Measurements from ENCODE around the gene ABHD12.
A peak's percentile ranks its signal among the peaks of the same experiment; 100 is the strongest.

ABHD12 gene

GRCh38 chr20:25304025-25304549 lies 86.5 kb downstream of the ABHD12 start:
- no peak for DNase-seq

DNA sequence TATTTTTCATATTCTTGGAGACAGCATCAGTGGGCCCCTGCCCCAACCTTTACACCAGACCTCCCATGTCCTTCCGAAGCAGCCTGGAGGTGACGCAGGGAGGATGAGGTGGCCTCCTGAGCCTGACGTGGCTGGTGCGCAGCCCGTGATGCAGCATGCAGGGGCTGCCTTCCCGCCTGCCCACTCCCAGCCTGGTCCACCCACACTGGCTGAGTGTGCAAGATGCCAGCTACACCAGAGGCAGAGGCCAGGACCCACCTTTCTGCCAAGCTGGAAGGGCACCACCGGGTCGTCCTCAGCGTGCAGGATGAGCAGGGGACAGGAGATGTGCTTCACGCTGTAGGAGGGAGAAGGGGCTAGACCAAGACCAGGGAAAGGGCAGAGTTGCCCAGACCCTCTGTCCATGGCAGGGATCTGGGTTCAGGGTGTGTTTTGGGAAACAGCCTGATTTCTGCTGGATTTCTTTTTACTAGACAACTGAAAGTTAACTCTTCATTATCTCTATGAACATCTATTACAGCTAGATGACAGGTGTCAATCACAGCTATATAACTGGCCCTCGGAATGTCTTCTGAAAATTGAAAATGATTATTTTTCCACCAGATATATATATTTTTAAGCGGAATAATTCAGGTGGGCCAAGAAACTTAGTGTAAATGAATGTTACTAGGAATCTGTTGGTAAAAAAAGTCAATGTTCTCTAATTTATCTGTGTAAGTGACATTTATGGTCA lies 87.2 kb downstream of the ABHD12 start:
- no peak for DNase-seq

- no peak for DNase-seq
These were observed 88.0 kb downstream of the ABHD12 start for GRCh38 chr20:25302596-25302995.

- no peak for DNase-seq
These were observed 89.2 kb downstream of the ABHD12 start for GRCh38 chr20:25301357-25301920.

GRCh38 chr20:25300496-25301170 lies 90.0 kb downstream of the ABHD12 start:
- no peak for DNase-seq

GRCh38 chr20:25299806-25300205 lies 90.8 kb downstream of the ABHD12 start:
- DNase-seq, result no peak

DNA sequence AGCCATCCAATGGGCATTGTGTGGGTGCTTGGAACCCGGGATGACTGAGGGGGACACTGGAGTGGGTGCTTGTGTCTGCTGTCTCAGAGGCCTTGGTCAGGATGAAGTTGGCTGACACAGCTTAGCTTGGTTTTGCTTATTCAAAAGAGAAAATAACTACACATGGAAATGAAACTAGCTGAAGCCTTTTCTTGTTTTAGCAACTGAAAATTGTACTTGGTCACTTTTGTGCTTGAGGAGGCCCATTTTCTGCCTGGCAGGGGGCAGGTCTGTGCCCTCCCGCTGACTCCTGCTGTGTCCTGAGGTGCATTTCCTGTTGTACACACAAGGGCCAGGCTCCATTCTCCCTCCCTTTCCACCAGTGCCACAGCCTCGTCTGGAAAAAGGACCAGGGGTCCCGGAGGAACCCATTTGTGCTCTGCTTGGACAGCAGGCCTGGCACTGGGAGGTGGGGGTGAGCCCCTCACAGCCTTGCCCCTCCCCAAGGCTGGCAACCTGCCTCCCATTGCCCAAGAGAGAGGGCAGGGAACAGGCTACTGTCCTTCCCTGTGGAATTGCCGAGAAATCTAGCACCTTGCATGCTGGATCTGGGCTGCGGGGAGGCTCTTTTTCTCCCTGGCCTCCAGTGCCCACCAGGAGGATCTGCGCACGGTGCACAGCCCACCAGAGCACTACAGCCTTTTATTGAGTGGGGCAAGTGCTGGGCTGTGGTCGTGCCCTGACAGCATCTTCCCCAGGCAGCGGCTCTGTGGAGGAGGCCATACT lies 93.3 kb downstream of the ABHD12 start:
- DNase-seq, result no peak

- DNase-seq, result peak in 1 of 5 experiments; percentile 30
These were observed 94.2 kb downstream of the ABHD12 start for GRCh38 chr20:25296094-25297093.

- no peak for DNase-seq
These were observed 95.1 kb downstream of the ABHD12 start for GRCh38 chr20:25295386-25296093.

DNA sequence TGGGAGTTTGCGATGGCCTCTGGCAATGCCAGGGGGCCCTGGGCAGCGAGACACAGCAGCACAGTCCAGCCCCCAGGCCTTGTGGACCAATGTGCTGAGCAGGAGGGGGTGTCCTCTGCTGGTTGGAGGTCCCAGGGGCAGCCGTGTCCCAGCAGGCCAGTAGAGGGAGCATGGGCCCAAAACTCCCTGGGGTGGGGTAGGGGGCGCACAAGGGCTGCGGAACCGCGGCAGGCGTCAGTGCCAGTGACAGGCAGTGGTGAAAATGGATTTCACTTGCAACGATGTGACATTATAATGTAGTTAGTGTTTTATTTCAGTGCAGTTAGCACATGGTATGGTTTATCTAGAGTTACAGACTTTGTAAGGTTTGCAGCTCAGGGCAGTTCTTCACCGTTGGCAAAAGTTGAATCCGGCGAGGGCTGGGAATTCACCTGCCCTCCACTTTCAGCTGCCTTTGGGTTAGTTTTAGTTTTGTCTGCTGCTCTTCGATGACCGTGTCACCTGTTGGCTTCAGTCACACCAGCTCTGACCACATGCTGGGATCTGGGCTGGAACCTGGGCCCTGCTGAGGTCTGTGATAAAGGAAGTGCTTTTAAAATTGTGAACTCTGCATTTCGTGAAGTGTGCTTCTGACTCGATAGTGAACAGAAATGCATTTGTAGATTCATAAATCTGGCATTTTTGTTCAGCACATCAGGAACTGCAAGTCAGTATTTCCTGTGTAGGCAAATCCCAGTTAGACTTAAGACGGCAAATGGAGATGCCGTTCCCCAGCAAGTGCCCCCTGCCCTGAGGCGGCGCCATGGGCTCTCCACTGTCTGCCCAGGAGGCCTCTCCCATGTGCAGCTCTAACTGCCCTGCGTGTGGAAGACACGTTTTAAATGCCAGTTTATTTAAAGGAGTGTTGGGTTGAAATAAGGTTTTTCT lies 95.9 kb downstream of the ABHD12 start:
- peak in 4 of 5 experiments; percentile 10 to 57 (median 34) for DNase-seq

DNA sequence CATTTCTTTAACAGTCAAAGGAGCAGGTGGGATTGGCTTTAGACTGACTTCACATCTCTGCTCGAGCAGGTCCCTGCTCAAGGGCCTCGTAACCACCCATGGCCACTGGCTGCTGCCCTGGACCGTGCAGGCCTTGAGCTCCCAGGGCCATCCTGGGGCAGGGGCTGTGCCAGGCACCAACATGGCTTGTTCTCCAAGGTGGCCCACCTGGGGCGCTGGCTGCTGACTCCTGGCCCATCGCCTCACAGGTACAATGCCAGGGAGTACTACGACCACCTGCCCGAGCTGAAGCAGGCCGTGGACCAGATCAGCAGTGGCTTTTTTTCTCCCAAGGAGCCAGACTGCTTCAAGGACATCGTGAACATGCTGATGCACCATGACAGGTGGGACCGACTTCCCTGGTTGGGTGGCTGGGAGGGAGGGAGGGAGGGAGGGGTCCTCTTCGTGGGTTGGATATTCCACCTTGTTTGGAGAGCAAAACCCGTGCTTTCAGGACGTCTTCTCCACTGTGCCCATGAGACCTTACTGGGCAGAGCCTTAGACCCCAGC lies 96.7 kb downstream of the ABHD12 start:
- no peak for DNase-seq

DNA sequence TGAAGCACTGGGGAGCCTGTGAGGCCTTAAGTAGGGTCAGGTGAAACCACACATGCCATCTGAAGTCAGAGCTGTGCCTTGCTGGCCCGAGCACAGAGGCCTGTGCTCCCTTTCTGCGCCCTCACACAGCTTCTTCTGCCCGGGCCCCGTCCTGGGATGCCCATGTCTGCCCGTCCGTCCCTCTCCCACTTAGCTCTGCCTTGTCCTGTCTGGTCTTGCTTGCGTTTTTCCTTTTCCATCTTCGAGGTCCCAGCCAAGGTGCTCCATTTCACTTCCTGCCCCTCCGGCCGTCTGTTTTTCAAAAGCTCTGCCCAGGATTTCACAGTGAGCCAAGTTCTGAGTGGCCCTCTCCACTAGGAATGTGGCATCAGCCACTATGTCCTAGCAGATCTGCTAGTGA lies 97.1 kb downstream of the ABHD12 start:
- DNase-seq, result no peak

DNA sequence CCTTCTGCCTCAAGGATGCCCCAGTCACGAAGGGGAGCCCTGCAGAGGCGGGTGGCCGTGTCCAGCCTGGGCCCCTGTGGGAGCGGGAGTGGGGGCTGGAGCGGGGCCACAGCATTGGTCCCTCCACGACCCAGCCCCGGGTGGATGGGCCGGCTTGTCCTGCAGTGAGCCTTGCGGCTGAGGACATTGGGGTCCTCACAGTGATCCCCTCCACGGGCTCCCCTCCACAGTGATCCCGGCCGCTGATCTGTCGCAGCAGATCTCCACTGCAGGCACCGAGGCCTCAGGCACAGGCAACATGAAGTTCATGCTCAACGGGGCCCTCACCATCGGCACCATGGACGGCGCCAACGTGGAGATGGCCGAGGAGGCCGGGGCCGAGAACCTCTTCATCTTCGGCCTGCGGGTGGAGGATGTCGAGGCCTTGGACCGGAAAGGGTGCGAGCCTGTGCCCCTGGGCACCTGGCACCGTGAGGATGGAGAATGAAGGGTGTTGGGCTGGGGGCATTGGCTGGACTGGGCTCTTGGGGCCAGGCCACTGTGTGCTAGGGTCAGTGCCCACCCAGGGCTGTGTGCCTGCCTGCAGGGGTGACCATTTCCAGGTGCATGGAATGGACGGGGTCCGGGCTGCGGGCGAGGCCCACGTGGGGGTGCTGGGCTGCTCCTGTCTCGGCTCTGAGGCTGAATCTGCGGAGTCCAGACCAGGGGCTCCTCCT lies 98.3 kb downstream of the ABHD12 start:
- DNase-seq, result no peak

GRCh38 chr20:25291432-25292133 lies 99.1 kb downstream of the ABHD12 start:
- DNase-seq, result no peak

- no peak for DNase-seq
These were observed 99.8 kb downstream of the ABHD12 start for GRCh38 chr20:25290646-25291431.

DNA sequence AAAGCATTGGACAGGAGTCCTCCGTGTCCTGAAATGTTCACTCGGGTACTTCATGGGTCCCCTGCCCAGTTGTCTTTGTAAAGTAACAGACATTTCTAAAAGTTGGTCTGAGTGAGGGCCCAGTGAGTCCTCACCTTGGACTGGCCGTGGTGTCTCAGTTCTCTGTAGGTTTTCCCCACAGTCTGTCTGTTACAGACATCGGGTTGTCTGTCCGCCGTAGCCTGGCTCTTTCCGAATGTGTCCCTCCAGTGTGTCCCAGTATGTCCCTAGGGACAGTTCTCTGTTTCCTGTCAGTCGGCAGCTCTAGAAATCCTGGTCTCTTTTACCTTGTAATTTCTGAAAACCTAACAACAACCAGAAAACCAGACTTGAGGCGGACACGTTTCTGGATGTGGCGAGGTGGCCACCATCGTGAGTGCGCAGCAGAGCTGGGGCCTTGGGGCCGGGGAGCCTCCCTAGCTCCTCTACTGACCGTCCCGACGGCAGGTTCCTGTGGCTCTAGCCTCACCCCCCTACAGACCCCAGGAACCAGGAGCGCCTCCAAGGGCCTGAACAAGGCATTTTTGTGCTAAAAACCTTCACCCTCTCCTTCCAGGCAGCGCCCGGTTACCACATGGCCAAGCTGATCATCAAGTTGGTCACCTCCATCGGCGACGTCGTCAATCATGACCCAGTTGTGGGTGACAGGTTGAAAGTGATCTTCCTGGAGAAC lies 100.6 kb downstream of the ABHD12 start:
- no peak for DNase-seq

All from T-helper 2 cell (primary cell).